Colonic mucosa (tissue), 4 donors: ENCODE results near the gene ZNF689. TPM values are rescaled to one million over a fixed set of nuclear protein-coding genes. Genes with fewer than 3 reads are reported as not detected.

Experiments
- DNase-seq: peaks from one replicate; pipeline ENCODE4 v3.0.0-alpha.2; 2020
- H3K27ac ChIP-seq: fragments of 200-600 bp; one replicate; pipeline ENCODE4 v1.8.0; 2021
- H3K27me3 ChIP-seq: fragments of 200-600 bp; one replicate; pipeline ENCODE4 v1.8.0; 2021
- H3K36me3 ChIP-seq: fragments of 200-600 bp; one replicate; pipeline ENCODE4 v1.8.0; 2021
- H3K4me1 ChIP-seq: fragments of 200-600 bp; one replicate; pipeline ENCODE4 v1.8.0; 2021; ENCODE audit warnings: mild to moderate bottlenecking
- H3K4me3 ChIP-seq: fragments of 200-600 bp; one replicate; pipeline ENCODE4 v1.8.0; 2021
- H3K9ac ChIP-seq, 2 donors: one replicate each; pipeline ENCODE4 v1.7.0; 2013; ENCODE audit warnings: control low read depth in 2 of 2, low read depth in 2 of 2, low read length in 2 of 2
- H3K9me3 ChIP-seq: fragments of 200-600 bp; one replicate; pipeline ENCODE4 v1.8.0; 2021
- CTCF ChIP-seq: fragments of 200-600 bp; IDR thresholded peaks from one replicate; pipeline ENCODE4 v1.8.0; 2022; ENCODE audit warnings: antibody characterized with exemption, mild to moderate bottlenecking
- intact Hi-C: fragments of 100-400 bp; cut with DNase I; formaldehyde crosslinking; loops from one replicate; pipeline ENCODE4 v1.14.1; 2022
- total RNA-seq, 2 donors: library from RNA; stranded (reverse); fragmentation: NEBNext Ultra II Directional in 1 of 2; extraction: Animal tissue kit (Norgen Biotek cat#: 25700) in 1 of 2; gene quantifications; one replicate each; pipeline ENCODE4 v1.2.1, GENCODE V29; 2021
- donor health status: healthy.
- donor health status: DM: no; HTN: no; CAD: no.
- donor health status: DM: no; HTN: no; CAD: no.

The ZNF689 gene
- total RNA-seq, 2 donors from 2014 or later: 6.8 to 7.0 TPM

GRCh38 chr16:30588651-30589050 is 21.5 kb downstream of the ZNF689 start:
- TF ChIP-seq CTCF: no peak
- DNase-seq: no peak
- Histone ChIP-seq H3K9me3 (no peaks in the 10 kb centered on the region), H3K4me3 (no peak overlapping the region), H3K27ac (no peak overlapping the region), H3K9ac (no peak overlapping the region), H3K4me1 (no peaks in the 10 kb centered on the region), H3K27me3 (no peaks in the 10 kb centered on the region), H3K36me3 (no peaks in the 10 kb centered on the region)
- intact Hi-C loops: no loop called here

GRCh38 chr16:30585400-30586191 is 24.6 kb downstream of the ZNF689 start, which contains the start of gene ZNF785:
ZNF785 (minus strand) TSS chr16:30585697; CDS start chr16:30585611, 86 bp downstream.
- H3K4me1 ChIP-seq: no peaks in the 10 kb centered on the region
- peak; percentile 98 for DNase-seq
- intact Hi-C loops: no loop called here
- H3K27ac ChIP-seq: peak within 1 kb of the TSS; percentile 94
- no peaks in the 10 kb centered on the region for H3K36me3 ChIP-seq
- H3K9me3 ChIP-seq: no peaks in the 10 kb centered on the region
- peak within 1 kb of the TSS; percentile 84 for H3K4me3 ChIP-seq
- peak within 1 kb of the TSS; percentile 72 to 76 for H3K9ac ChIP-seq
- TF ChIP-seq CTCF: peak; percentile 20
- no peaks in the 10 kb centered on the region for H3K27me3 ChIP-seq

- peak overlapping the region; percentile 72 to 76 for H3K9ac ChIP-seq
- intact Hi-C loops: no loop called here
- H3K9me3 ChIP-seq: no peaks in the 10 kb centered on the region
- DNase-seq: no peak
- no peaks in the 10 kb centered on the region for H3K36me3 ChIP-seq
- H3K4me1 ChIP-seq: no peaks in the 10 kb centered on the region
- H3K27me3 ChIP-seq: no peaks in the 10 kb centered on the region
- H3K27ac ChIP-seq: peak overlapping the region; percentile 94
- peak overlapping the region; percentile 84 for H3K4me3 ChIP-seq
- no peak for TF ChIP-seq CTCF
Measured at GRCh38 chr16:30585022-30585399, 25.2 kb downstream of the ZNF689 start.

- H3K4me3 ChIP-seq: no peak overlapping the region
- intact Hi-C loops: no loop called here
- H3K36me3 ChIP-seq: no peaks in the 10 kb centered on the region
- no peaks in the 10 kb centered on the region for H3K4me1 ChIP-seq
- no peak overlapping the region for H3K27ac ChIP-seq
- no peak for DNase-seq
- no peak for TF ChIP-seq CTCF
- H3K9ac ChIP-seq: no peak overlapping the region
- no peaks in the 10 kb centered on the region for H3K9me3 ChIP-seq
- no peaks in the 10 kb centered on the region for H3K27me3 ChIP-seq
Measured at GRCh38 chr16:30582611-30583340, 27.4 kb downstream of the ZNF689 start.

GRCh38 chr16:30581457-30581856 is 28.7 kb downstream of the ZNF689 start:
- no peaks in the 10 kb centered on the region for H3K27me3 ChIP-seq
- no peaks in the 10 kb centered on the region for H3K9me3 ChIP-seq
- no peak overlapping the region for H3K9ac ChIP-seq
- TF ChIP-seq CTCF: no peak
- intact Hi-C loops: no loop called here
- DNase-seq: no peak
- H3K4me3 ChIP-seq: no peak overlapping the region
- no peaks in the 10 kb centered on the region for H3K36me3 ChIP-seq
- H3K4me1 ChIP-seq: no peaks in the 10 kb centered on the region
- no peak overlapping the region for H3K27ac ChIP-seq
